Stimulated activated CD8-positive, alpha-beta memory T cell treated with anti-CD3 and anti-CD28 coated beads, Interleukin-15, amount 100 ng/mL, for 4 hours (primary cell): Measurements from ENCODE around the gene CRELD1.
"Not testable (repeated sequence)": the region's sequence is repeated elsewhere in the genome, so short reads cannot be mapped to it uniquely, and the experiment has no call there.

Experiments used
- DNase-seq, 2 donors: peaks; one replicate each; pipeline ENCODE4 v3.0.0-alpha.2; 2020; ENCODE audit warnings: low read depth in 2 of 2

CRELD1 gene

DNA sequence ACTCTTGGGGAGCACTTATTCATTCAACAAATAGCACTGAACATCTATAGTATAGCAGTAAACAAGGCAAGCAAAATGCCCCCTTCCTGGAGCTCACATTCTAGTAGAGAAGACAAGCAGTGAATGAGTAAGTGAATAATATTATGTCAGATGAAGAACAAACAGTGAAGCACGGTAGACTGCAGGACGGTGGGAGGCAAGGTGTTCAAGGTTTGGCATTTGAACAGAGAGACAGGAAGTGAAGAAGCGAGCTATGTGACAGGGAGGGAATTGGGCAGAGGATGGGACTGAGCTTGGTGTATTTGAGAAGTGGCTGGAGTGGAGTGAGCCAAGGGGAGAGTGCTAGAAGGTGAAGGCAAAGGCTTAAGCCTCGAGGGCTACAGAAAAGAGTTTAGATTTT is 1.4 kb downstream of the CRELD1 start:
- no peak for DNase-seq

DNA sequence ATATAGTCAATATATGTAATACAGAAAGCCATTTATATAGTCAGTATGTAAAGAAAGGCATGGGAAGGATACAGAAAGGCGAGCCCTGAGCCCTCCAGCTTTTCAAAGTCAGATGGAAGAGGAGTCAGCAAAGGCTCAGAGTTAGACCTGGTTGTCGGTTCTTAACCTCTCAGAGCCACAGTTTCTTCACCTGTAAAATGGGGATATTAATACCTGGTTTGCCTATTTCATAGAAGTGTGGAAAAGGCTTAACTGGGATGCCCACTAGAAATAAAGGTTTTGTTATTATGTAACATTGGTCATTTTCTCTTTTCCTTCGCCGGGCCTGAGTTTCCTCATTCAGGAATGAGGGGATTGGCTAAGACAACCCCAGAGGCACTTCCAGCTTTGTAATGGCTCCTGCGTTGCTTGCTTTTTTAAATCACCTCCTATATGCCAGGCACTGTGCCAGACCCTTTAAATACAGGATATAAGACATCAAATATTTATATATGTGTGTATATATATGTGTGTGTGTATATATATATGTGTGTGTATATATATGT is 2.4 kb downstream of the CRELD1 start:
- no peak for DNase-seq

GRCh38 chr3:9937486-9938238 is 4.0 kb downstream of the CRELD1 start:
- DNase-seq = no peak

DNA sequence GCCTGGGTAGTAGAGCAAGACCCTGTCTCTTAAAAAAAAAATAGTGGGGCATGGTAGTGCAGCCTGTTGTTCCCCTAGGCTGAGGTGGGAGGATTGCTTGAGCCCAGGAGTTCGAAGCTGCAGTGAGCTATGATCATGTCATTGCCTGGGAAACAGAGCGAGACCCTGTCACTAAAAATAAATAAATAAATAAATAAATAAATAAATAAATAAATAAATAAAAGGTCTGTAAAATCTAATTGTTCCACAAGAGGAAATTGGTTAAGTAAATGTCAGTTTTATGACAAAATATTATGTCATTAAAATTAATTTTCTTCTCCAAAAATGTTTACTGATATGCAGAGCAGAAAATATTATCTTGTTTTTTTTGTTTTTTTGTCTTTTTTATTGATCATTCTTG is 5.3 kb downstream of the CRELD1 start:
- DNase-seq = no peak

GRCh38 chr3:9939906-9940305 is 6.3 kb downstream of the CRELD1 start:
- DNase-seq = not testable (repeated sequence)

- no peak for DNase-seq
These were observed 7.1 kb downstream of the CRELD1 start for GRCh38 chr3:9940746-9941145.

DNA sequence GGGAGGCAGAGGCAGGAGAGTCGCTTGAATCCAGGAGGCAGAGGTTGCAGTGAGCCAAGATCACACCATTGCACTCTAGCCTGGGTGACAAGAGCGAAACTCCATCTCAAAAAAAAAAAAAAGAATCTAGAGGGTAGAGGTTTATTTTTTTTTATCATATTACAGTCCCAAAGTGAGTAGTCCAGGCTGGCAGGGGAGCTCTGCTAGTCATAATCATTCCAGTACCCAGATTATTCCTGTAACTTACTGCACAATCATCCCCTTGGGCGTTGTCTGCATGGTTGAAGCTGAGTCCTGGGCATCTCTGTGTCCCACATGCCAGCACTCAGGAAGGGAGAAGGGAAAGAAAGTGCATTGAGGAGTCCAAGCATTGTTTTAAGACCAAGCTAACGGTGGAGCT is 8.5 kb downstream of the CRELD1 start:
- DNase-seq = no peak

GRCh38 chr3:9942934-9943690 is 9.5 kb downstream of the CRELD1 start:
- no peak for DNase-seq

DNA sequence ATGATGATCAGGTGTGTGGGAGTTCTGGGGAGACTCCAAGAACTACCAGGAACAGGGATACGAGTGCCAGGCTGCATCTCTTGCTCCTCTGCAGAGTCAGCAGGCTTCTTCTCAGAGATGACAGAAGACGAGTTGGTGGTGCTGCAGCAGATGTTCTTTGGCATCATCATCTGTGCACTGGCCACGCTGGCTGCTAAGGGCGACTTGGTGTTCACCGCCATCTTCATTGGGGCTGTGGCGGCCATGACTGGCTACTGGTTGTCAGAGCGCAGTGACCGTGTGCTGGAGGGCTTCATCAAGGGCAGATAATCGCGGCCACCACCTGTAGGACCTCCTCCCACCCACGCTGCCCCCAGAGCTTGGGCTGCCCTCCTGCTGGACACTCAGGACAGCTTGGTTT is 10.6 kb downstream of the CRELD1 start:
- no peak for DNase-seq

DNA sequence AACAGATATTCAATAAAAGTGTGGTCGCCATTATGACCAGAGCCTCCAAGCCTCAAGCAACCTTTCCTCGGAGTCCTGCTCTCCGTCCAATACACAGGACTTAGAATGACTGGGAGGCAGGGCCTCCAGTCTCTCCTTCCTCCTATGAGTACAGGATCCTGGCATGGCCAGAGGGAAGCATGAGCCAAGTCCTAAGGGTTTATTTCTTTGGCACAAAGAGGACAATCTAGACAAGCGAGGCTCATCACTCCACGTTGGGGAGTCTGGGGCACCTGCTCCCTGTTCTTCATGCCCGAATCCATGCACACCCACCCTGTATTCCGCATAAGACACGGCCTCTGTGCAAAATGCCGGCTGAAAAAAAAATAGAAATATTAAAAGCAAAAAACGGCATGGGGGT is 11.7 kb downstream of the CRELD1 start:
- DNase-seq = no peak

DNA sequence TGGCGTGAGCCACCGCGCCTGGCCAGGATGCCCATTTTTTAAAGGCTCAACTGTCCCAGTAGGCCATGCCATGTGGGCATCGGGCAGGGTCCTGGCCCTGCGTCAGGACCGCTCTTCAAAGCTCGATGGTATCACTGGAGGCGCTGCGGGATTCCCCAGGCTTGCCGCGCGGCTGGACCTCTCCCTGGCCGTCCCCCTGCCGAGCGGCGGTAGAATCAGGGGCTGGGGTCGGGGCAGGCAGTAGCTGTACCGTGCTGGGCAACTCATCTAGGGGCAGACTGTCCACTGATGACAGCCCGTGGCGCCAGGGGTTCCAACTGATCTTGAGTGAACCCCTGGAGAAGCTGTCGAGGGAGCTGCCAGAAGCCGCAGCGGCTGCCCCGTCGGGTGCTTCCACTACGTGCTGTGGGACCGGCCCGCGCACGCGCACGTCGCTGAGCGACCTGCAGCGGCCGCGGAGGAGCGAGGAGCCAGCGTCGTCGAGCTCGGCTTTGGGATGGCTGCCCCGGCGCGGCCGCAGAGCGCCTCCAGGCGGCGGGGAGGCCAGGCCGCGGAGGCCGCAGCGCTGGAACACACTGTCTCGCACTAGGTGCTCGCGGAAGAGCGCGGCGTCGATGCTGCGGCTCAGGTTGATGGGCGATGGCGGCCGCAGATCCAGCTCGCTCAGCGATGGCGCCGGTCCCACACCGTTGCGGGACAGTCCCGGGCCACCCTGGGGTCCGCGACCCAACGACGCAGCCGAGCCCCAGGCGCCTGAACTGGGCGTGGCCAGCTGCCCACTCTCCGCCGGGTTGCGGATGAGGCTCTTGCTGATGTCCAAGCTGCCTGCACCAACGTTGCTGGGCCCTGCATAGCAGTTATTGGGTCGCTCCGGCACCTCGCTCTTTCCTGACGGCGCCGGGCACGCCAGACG is 12.7 kb downstream of the CRELD1 start:
- peak; percentile 62 to 80 for DNase-seq

- no peak for DNase-seq
These were observed 13.7 kb downstream of the CRELD1 start for GRCh38 chr3:9947025-9947995.

DNA sequence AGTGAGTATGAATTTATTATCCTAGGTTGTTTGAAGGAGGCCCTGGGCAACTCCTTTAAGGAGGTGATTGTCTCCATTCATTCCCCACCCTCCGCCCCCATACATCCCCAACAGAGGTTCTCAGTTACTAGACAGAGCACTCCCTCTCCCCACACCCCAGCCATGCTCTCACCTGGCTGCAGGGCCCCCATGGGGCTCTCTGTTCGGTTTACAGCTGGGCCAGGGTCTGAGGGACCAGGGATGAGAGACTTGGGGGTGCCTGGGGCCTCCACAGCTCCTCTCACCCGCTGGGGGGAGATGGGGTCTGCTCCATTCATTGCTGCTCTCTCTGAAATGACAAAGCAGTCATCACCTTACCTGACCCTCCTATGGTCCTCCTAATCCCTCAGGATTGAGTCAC is 15.0 kb downstream of the CRELD1 start:
- DNase-seq = no peak

DNA sequence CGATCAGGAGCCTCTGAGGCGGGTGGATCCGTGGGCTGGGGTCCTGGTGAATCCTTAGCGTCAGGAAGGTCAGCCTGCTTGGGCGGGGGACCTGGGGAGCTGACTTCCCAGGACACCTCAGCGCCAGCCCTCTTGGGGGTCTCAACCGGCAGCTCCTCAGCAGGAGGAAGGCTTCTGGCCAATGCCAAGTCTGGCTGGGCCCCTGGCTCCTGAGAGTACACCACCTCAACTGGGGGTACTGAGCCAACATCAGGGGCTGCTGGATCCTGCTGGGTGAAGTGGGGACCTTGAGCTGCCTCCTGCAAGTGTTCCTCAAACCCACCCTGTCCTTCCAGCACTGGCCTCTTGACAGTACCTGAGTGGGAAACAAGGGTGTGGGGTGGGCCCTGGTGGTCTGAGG is 15.5 kb downstream of the CRELD1 start:
- DNase-seq = no peak

DNA sequence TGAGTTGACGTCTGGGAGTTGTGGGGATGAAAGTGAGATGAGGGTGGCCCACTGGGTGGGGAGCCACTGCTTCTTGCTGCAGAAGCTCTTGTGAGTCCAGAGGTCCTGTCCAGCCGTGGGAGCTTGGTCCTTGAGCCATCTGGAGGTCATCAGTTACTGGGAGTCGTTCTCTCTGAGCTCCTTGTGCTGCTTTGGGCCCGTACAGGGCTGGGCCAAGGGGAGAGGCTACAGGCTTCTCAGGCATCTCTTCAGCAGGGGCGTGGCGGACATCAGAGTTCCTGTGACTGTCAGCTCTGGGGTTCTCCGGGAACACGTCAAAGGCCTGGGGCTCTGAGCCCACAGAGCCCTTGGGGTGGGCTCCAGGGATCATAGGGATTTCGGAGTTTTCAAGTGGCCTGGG is 16.0 kb downstream of the CRELD1 start:
- DNase-seq = no peak

DNA sequence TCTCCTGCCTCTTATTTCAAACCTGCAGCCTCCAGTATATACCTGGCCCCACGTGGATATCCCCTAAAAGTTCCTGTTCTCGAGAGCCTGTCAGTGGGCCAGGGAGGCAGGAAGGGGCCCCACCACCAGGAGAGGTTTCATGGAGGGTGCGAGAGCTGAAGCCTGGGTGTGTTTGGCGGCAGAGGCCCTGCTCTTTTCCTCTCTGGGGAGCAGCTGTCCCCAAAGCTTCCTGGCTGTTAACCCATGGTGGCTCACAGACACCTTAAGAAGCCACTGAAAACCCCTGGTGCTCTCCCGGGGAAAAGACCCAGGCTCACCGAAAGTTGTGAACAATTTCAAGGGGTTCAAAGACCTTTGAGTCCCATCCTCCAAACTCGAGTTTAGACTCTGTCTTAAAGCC is 17.5 kb downstream of the CRELD1 start:
- no peak for DNase-seq

DNA sequence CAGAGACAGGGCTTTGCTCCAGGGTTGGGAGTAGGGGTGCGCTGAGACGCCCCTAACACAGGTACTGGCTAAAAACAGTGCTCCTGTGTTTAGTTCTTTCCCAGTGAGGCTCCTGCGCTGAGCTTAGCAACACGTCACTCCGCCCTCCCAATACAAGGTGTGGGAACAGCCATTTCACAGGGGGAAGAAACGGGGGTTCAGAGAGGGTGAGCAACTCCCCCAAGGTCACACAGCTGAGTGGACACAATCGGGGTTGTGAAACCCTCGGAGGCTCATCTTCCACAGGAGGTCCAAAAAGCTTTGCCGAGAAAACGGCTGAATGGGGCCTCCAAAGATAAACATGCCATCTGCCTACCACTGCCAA is 17.9 kb downstream of the CRELD1 start:
- no peak for DNase-seq

GRCh38 chr3:9951962-9952805 is 18.6 kb downstream of the CRELD1 start, which contains the start of gene PRRT3:
Gene PRRT3, minus strand, starts transcription at chr3:9952408. Its CDS starts 2,293 bp downstream, at chr3:9950115.
- DNase-seq = peak in 1 of 2 donors; percentile 18

- DNase-seq = no peak
These were observed 21.5 kb downstream of the CRELD1 start for GRCh38 chr3:9955067-9955502.
